Measurements from ENCODE around the gene AKR1B1. TPM values are rescaled to one million over a fixed set of nuclear protein-coding genes. Genes with fewer than 3 reads are reported as not detected.

Gene AKR1B1
- 105 and 235 TPM in 2 replicates for total RNA-seq

DNA sequence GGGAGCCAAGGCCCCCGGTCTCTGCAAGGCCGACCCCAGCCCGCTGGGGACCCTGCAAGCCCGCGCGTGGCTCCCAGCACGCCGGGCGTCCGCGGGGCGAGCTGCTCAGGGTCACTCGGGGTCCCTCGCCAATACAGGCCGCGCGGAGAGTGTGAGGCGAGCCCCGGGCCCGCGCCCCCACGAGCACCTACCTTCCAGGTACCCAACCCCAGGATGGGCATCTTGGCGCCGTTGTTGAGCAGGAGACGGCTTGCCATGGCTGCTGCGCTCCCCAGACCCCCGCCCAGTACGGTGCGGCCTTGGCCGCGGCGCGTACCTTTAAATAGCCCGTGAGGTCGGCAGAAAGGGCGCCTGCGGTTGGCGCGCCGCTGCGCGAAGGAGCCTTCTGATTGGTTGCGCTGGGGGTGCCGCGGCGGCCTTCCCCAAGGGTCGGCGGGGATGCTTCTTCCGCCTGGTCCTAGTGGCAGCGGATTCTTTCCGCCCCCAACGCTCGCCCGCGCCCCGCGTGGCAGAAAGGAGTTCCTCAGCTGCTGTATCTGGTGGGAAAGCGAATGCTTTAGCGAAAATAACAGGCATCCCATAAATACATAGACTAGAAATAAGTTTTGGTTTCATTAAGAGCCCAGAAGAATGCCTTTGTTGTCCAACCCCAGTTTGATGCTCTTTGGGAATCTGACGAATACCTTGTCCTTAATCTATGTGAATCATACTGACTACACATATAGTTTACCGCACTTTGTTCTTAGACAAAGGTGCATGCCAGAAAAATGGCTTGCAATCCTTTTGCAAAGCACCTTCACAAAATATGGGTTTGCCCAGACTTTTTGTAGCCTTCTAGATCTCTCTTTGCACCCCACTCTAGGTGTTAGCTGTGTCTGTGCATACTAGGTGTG lies at the start of gene AKR1B1:
Gene AKR1B1 (minus strand): TSS at position 295 of the 893 bp plus-strand sequence. CDS start 38 bp downstream, at position 257.

Other genes starting within 250 kb of the AKR1B1 start
- gene SLC35B4, start 142.2 kb downstream of the AKR1B1 start, total RNA-seq = 14.6 and 18.0 TPM in 2 replicates
- gene AKR1B10, start 68.5 kb upstream of the AKR1B1 start, total RNA-seq = 2.9 and 4.0 TPM in 2 replicates
- gene AKR1B15, start 90.0 kb upstream of the AKR1B1 start, total RNA-seq = under 0.01 TPM in 1 of 2 replicates, not detected in the other
- 26.9 and 30.8 TPM in 2 replicates for gene BPGM, start 187.8 kb upstream of the AKR1B1 start, total RNA-seq

All from smooth muscle cell of trachea (primary cell).